Measurements from ENCODE around the gene MRPS22.
A peak's percentile ranks its signal among the peaks of the same experiment; 100 is the strongest.
"Not testable (repeated sequence)": the region's sequence is repeated elsewhere in the genome, so short reads cannot be mapped to it uniquely, and the experiment has no call there.

Gene MRPS22

DNA sequence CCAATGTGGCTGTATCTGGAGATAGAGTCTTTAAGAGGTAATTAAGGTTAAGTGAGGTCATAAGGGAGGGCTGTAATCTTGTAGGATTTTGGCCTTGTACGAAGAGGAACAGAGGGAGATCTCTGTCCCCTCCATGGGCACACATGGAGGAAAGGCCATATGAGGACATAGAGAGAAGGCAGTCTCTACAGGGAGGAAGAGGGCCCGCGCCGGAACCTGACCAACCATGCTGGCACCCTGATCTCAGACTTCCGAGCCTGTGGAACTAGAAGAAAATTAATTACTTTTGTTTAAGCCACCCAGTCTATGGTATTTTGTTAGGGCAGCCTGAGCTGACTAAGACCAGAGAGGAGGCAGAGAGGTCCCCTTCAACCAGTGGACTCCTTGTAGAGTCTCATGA, 17.7 kb upstream of the MRPS22 start:
- TF ChIP-seq, protein P1, sequence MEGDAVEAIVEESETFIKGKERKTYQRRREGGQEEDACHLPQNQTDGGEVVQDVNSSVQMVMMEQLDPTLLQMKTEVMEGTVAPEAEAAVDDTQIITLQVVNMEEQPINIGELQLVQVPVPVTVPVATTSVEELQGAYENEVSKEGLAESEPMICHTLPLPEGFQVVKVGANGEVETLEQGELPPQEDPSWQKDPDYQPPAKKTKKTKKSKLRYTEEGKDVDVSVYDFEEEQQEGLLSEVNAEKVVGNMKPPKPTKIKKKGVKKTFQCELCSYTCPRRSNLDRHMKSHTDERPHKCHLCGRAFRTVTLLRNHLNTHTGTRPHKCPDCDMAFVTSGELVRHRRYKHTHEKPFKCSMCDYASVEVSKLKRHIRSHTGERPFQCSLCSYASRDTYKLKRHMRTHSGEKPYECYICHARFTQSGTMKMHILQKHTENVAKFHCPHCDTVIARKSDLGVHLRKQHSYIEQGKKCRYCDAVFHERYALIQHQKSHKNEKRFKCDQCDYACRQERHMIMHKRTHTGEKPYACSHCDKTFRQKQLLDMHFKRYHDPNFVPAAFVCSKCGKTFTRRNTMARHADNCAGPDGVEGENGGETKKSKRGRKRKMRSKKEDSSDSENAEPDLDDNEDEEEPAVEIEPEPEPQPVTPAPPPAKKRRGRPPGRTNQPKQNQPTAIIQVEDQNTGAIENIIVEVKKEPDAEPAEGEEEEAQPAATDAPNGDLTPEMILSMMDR (IDR thresholded peaks at IDR 0.05; ENCODE audit: insufficient read depth, missing control alignments): no peak
- no peak for FAIRE-seq
- DNase-seq (ENCODE audit: insufficient read length, low spot score): no peak

DNA sequence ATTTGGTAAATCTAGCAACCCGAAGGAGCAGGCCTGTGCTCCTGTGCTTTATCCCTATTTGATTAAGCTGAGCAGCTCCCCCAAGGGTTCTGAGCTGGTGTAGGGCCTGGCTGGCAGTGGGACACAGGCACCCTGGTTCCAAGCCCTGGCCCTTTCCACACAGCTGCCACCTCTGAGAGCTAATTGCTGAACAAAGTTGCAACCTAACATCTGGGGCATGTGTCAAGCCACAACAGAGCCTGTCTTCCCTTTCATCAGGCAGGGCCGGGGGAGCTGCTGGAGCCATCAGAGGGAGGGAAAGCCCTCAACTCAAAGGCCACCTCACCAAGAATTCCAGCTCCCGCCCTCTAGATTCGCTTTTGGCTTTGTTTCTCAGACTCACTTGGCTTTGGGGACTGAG, 17.1 kb upstream of the MRPS22 start:
- TF ChIP-seq, protein P1 (IDR thresholded peaks at IDR 0.05; ENCODE audit: insufficient read depth, missing control alignments): no peak
- no peak for DNase-seq (ENCODE audit: insufficient read length, low spot score)
- no peak for FAIRE-seq

DNA sequence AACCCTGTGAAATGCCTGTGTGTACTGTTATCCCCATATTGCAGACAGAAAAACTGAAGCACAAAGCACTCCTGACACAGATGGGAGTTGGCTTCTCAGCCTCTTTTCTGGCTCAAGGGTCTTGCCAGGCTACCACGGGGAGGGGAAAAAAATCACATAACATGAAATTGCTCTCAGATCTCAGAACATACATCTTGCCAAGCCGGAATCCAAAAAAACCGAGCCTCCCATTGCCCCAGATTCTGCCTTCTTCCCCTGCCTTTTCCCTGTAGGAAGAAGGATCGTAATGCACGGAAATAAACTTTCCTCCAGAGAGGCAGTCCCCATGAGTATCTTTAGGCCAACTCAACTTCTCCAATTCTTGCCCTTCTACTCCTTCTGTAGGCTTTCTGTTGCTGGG, 16.6 kb upstream of the MRPS22 start:
- TF ChIP-seq, protein P1 (IDR thresholded peaks at IDR 0.05; ENCODE audit: insufficient read depth, missing control alignments): no peak

DNA sequence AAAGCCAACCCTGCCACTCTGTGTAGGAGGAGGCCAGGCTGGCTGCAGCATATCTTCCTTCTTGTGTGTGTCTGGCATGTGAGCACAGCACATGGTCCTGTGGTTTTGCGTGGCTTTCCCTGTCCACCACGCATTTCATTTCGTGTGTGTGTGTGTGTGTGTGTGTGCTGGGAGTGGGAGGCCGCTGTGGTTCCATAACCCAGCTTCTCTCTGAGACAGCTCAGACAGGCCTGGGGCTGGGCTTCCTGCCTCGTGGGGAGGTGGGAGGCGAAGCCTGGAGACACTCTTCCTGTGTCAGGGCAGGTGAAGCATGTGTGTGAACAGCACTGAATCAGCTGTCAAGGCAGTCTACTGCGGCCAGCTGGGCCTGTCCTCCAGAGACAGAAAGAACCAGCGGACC, 16.0 kb upstream of the MRPS22 start:
- TF ChIP-seq, protein P1 (IDR thresholded peaks at IDR 0.05; ENCODE audit: insufficient read depth, missing control alignments): no peak
- DNase-seq (ENCODE audit: insufficient read length, low spot score): no peak
- FAIRE-seq: no peak

More for the DNA sequence above, 16.6 kb upstream of the MRPS22 start:
- FAIRE-seq (no peak), DNase-seq (ENCODE audit: insufficient read length, low spot score) (no peak)

DNA sequence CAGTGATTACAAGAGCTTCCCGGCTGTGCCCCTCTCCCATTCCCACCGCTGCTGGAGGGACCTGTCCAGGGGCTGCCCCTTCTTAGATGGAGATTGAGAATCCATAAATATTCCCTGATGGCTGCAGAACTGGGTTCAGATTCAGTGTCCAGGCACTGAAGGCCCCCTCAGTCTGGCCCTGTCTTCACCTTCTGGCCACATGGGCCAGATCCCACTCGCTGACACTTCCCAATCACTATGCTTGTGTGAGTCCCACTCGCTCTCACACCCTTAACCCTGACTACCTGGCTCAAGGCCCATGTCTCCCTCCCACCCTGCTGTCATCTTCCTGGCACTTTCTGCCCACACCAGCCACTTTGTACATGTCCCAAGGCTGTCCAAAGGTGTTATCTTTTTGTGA, 15.5 kb upstream of the MRPS22 start:
- no peak for FAIRE-seq
- DNase-seq (ENCODE audit: insufficient read length, low spot score): no peak
- TF ChIP-seq, protein P1 (IDR thresholded peaks at IDR 0.05; ENCODE audit: insufficient read depth, missing control alignments): no peak

DNA sequence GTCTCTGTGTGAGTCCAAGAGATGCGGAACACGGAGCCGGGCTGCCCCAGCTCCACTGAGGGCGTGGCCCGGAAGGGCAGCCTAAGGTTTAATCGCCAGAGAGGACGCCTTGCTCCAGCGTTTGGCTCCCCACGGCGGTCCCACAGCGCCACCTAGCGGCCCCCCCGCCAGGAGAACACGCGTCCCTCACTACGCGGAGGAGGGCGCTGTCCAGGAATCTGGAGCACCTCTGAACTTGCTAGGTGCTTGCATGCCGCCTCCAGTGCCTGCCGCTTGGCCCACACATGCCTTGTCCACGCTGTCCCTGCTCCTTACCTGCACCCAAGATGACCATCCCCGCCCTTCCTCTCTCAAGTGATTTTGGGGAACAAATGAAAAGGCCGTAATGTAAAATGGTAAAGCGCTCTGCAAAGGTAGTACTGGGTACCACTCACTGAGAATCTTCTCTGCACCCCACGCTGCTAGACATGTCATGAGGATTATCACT, 14.4 kb upstream of the MRPS22 start:
- DNase-seq (ENCODE audit: insufficient read length, low spot score): peak; percentile 88
- TF ChIP-seq, protein P1 (IDR thresholded peaks at IDR 0.05; ENCODE audit: insufficient read depth, missing control alignments): peak; percentile 99
- no peak for FAIRE-seq

DNA sequence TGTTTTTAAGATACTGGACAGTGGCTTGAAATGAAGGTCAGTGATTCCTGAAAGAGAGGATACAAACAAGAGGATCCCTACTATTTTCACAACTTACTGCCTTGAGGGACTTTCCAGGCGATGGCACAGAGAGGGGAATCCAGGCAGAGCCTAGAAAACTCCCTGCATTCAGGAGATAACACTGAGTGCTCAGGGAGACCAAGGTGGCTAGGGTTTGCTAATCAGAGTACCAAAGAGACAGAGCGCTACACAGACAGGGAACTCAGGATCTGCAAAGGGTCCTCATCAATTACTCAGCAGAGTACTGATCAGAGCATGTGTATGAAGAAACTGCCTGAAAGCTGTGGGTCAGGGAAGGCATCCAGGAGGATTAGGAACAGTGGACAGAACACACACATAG, 11.7 kb upstream of the MRPS22 start:
- FAIRE-seq (no peak), DNase-seq (ENCODE audit: insufficient read length, low spot score) (no peak)
- TF ChIP-seq, protein P1 (IDR thresholded peaks at IDR 0.05; ENCODE audit: insufficient read depth, missing control alignments): no peak

DNA sequence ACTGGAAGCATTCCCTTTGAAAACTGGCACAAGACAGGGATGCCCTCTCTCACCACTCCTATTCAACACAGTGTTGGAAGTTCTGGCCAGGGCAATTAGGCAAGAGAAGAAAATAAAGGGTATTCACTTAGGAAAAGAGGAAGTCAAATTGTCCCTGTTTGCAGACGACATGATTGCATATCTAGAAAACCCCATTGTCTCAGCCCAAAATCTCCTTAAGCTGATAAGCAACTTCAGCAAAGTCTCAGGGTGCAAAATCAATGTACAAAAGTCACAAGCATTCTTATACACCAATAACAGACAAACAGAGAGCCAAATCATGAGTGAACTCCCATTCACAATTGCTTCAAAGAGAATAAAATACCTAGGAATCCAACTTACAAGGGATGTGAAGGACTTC, 9.1 kb upstream of the MRPS22 start:
- FAIRE-seq; DNase-seq (ENCODE audit: insufficient read length, low spot score): not testable (repeated sequence)

All from D721Med (cell line).